GM21786 (cell line): ENCODE results near the gene PGLYRP3.
"Not testable (repeated sequence)": the region's sequence is repeated elsewhere in the genome, so short reads cannot be mapped to it uniquely, and the experiment has no call there.

Source experiments
- ATAC-seq: cut with Tn5 transposase; IDR thresholded peaks from one replicate; pipeline ENCODE4 v1.9.1; 2021; ENCODE audit not compliant: unreplicated experiment

Gene PGLYRP3

DNA sequence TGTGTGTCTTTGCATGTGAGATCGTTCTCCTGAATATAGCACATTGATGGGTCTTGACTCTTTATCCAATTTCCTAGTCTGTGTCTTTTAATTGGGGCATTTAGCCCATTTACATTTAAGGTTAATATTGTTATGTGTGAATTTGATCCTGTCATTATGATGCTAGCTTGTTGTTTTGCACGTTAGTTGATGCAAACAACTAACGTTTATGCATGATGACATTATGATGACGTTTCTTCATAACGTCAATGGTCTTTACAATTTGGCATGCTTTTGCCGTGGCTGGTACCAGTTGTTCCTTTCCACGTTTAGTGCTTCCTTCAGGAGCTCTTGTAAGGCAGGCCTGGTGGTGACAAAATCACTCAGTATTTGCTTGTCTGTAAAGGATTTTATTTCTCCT is 5.4 kb upstream of the PGLYRP3 start:
- ATAC-seq: not testable (repeated sequence)

DNA sequence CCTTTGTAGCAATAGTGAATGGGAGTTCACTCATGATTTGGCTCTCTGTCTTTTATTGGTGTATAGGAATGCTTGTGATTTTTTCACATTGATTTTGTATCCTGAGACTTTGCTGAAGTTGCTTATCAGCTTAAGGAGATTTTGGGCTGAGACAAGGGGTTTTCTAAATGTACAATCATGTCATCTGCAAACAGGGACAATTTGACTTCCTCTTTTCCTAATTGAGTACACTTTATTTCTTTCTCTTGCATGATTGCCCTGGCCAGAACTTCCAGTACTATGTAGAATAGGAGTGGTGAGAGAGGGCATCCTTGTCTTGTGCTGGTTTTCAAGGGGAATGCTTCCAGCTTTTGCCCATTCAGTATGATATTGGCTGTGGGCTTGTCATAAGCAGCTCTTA is 3.3 kb upstream of the PGLYRP3 start:
- ATAC-seq: not testable (repeated sequence)

DNA sequence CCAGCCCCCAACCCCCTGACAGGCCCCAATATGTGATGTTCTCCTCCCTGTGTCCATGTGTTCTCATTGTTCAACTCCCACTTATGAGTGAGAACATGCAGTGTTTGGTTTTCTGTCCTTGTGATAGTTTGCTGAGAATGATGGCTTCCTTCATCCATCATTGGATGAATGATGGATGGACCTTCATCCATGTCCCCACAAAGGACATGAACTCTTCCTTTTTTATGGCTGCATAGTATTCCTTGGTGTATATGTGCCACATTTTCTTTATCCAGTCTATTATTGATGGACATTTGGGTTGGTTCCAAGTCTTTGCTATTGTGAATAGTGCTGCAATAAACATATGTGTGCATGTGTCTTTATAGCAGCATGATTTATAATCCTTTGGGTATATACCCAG is 1.6 kb upstream of the PGLYRP3 start:
- ATAC-seq: not testable (repeated sequence)

DNA sequence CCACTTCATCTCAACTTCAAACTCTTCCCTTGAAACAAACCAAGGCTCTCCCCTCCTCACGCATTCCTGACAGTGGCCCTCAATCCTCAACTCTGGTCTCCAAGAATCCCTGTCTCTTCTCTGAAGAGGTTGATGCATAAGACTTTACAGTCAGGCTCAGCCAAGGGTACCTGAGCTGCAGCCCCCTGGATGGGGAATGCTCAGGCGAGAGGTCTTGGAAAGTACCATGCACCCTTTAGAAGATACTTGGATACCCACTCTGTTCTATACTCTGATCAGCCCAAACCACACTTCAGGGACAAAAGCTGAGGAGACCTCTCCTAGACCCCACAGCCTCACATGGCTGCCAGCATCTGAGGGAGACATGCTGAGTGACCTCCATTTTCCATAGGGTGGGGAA is 536 bp upstream of the PGLYRP3 start:
- ATAC-seq: no peak

DNA sequence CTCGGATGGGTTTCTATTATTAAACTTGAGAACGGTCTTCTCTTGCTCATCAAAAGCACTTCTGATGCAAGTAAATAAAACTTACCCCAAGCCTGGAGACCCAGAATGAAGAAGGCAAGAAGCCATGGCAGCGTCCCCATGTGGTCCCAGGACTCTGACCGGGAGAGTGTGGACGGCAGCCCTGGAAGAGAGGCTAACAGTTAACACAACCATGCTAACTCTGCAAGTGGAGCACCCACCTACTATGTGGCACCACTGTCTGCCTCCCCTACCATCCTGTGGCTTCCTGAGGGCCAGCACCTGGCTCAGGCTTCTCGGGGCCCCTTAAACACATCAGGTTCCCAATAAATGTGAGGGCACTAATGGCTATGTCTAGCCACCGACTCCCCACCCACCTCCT is 2.2 kb downstream of the PGLYRP3 start:
- ATAC-seq: no peak

DNA sequence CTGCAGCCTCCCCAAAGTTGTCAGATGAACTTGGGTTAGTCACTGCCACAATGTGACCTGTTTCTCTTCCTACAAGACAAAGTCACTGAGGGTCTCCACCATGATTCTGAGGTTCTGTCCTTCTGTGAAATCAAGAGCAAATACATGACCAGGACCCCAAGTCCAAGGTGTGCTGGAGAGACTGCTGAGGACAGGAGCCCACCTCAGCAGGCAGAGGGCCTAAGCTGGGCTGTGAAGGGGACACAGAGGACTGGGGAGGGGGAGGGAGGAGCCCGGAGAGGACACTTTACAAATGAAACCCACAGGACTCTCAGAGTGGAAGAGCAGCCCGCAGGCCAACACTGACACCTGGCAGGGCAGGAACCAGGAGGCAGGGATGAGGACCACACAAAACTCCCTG is 3.3 kb downstream of the PGLYRP3 start:
- no peak for ATAC-seq

DNA sequence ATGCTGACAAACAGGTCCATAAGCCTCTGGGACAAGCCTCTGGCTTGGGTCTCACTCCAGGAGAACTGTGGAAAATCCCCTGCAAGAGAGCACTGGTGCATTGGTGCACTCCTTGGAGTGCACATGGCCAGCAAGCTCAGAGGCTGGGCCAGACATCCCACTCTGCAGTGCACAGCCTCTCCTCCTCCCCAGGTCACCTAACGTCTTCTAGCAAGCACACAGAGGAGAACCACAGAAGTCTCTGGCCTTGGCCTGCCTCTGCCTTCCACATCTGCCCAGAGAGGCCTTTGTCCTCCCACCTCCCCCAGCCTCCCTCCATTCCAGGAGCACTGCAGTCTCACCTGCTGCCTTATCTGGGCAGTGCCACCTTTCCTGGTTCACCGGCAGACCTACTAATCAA is 4.2 kb downstream of the PGLYRP3 start:
- no peak for ATAC-seq

DNA sequence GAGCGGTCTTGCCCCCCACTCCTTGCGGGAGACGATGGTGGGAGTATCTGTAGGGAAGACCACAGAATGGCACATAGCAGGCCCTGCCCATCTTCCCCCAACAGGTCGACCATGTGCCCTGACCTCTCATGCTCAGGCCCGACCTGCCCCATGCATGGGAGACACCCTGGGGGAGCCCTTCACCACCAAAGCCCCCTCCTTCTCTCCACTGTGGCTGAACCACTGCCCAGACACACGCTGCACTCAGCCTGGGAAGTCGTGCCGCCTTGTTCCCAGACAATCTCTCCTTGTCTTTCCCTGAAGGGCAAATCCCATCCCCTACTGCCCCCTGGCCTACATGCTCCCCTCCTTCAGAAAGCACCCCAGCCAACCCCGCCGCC is 5.5 kb downstream of the PGLYRP3 start:
- no peak for ATAC-seq

DNA sequence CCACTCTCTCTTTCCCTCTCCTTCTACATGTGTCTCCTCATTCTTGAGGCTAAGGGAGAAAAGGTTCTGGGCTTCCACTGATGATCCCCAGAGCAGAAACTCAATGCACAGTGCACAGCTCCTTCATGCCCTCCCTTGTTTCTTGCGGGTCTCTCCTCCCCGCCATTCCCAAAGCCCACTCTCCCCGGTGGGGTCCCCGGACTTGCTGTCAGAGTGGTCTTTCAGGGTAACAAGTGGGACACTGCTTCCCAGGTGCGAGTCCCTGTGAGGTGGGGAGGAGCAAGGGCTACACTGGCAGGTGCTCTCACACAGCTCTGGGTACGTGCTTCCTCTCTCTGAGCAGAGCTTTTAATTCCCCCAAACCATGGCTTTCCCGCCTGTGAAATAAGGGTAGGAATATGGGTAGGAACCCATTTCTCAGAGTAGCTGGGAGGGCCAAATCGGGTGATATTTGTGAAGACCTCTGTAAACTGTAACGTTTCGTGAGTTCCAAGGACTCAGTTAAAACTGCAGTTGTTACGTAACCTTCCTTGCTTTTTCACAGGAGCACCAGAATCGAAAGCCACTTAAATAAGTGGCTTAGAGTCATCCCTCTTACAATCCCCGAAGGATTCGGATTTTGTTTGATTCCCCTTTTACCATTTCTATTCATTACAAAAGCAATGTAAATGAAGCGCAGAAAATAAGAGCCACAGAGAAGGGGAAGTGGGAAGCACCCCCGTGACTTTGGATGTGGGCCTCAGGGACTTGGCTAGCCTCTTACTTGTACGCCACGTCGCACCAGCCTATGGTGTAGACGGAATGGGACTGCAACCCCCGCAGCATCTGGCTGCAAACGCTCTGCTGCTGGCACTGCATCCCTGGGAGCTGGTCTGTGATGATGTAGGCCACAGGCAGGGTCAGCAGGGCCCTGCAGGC is 6.2 kb downstream of the PGLYRP3 start:
- ATAC-seq: no peak

DNA sequence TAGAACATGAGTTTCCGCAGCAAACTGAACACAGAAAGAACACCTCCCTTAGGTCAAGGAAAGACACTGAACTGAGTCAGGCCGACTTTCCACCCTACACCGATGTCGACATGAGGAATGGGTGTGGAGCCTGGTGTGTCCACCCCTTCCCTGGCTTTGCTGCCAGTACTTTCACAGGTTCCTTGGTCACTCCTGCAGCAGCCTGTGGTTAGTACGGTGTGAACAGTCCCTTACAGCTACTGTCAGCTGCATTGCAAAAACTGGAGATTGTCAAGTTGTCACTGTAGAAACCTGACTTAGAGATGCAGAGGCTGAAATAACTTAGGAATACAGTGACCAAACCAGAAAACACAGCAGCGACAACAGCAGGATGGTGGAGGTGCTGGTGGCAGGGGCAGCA is 7.1 kb downstream of the PGLYRP3 start:
- ATAC-seq: no peak

DNA sequence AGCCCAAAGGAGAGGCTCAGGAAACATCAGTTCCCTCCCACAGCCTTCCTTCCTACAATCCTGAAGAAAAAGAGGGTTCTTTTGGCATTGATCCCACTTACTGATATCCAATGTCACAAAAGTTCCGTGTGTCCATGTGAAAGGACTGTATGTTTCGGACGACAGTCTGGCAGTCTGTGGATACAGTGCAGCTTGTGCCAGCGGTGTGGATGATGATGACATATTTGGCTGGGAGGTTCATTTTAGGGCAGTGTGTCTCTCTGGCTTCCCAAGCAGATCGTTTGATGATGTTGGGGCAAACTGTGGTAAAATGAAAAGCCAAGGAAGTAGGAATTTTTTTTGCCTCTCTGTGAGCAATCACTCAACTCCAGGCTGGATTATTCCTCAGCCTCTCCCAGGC is 10.4 kb downstream of the PGLYRP3 start:
- ATAC-seq: no peak

DNA sequence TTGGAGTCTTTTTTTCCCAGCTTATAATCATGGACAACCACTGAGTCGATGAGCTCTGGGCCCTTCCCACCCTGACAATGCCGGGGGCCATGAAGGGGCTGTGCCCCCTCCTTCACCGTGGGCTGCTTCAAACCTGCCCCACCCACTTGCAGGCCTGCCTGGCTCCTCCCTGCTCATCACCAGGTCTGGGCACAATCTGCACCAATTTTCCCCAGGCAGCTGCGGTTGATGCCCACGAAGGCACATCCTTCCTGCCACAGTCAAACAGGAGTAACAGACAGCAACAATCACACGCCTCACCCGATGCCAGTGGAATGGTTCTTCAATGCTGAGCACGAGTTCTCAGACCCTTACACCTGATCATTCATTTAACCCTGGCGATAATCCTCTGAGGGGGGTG is 18.9 kb downstream of the PGLYRP3 start:
- no peak for ATAC-seq

DNA sequence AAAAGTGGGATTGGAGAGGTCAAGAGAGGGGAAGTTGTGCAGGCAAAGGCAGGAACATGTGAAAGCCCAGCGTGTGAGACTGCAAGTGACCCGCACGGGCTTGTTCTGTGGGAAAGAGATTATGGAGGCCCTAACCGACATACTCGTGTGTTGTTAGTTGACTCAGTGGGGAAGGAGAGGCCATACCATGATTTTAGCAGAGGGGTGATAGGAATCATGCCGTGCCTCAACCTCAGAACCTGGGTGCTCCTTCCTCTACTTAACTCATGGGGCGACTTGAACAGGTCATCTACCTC is 19.3 kb downstream of the PGLYRP3 start:
- no peak for ATAC-seq

DNA sequence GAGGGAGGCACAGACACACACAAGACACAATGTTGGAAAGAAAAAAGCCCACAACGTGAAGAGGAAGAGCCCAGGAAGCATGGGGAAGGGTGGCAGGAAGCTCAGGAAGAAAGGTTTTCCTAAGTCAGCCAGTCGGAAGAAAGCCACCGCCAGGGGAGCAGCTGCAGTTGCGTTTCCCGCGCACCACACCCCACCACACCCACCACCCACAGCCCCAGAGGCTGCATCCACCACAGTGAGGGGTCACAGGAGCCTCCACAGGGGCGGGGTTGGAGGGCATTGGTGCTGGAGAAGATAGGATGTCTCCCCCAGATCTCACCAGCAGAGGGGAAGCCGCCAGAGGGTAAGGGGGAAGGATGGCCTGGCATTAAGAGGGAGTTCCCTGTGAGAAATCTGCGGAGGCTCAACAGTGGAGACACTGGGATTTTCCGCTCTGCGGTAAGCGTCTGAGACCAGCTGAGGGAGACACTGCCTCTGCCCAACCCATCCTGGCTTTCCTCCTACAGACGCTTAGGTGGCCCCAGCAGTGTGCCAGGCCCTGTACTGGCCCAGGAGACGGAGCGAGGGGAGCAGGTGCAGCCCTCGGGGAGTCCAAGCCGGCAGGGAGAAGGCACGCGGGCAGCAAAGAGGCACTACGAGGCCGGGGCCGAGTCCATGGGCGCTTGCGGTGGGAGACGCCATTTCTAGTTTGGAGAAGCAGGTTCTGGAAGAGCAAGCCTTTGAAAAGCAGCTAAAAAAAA is 19.8 kb downstream of the PGLYRP3 start:
- no peak for ATAC-seq

DNA sequence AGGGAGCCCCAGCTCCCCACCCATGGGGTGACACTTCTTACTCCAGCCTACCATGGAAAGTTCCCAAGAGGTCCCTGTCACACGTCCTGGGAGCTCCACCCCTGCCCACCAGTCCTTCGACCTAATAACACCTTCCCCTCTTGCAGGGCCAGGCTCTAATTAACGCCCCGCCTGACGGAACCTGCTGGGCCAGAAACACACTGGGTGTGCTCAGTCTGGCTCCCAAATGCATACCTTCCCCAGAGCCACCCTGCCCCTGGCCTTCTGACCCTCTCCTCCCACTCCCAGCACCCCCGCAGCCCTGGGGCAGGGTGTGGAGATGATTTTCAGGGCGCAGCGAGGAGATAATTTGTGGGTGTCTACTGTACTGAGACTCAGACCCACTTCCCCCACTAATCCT is 20.6 kb downstream of the PGLYRP3 start:
- no peak for ATAC-seq

DNA sequence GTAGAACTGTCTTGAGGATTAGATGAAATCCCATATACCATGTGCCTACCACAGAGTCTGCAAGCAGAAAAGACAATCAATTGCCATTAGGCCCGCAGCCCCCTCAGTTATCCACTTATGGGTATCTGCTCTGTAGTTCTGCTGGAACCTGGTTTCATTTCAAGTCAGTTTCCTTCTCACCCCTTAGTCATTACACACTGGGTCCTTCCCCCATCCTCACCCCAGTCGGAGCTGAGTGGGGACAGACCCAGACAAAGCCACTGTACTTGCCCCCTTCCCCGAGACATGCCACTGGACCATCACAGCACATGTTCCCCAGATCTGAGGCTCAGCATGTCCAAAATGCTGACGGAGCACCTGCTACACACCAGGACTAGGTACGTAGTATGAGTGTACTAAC is 21.2 kb downstream of the PGLYRP3 start:
- peak; percentile 45 for ATAC-seq

DNA sequence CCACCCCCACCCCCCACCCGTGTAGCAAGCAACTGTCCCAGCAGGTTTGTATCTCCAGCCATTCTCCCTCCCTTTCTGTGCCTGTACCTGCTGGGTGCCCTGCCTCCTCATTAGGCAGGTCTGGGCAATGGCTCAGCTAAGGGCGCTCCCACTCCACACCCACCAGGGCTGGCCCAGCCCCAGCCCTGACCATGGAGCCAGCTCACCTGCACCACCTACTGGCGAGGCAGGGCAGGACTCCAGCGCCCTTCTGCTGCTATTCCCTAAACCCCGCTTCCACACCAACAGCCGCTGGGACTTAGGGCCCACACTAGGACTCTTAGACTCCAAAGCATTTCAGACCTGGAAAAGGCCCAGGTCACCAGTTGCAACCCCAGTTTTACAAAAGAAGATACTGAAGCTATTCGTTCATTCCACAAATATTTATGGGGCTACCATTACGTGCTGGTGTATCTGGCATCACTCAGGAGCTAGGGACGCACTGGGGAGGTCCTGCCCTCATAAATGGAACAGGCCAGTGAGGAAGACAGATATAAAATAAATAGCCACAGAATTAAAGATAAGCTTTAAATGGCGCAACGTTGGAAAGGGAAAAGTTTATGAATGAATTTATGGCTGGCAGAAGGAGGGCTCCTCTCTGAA is 24.0 kb downstream of the PGLYRP3 start:
- ATAC-seq: no peak

DNA sequence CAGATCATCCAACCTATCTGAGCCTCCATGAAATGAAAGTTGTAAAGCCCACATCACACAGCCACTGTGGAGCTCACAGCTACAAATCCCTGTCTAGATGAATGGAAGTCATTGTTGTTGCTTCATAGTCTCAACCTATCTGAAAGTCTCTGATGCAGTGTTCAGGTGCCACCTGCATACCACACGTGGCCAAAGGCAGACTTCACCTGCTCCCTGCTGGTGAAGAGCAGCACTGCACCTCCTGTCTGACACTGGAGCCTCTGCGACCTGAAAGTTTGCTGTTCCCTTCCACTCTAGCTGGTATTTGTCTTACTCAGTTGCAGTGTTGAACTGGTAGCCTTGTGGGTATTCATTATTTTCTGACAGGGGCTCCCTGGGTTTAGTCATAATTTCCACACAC is 34.9 kb downstream of the PGLYRP3 start:
- ATAC-seq: peak; percentile 68

DNA sequence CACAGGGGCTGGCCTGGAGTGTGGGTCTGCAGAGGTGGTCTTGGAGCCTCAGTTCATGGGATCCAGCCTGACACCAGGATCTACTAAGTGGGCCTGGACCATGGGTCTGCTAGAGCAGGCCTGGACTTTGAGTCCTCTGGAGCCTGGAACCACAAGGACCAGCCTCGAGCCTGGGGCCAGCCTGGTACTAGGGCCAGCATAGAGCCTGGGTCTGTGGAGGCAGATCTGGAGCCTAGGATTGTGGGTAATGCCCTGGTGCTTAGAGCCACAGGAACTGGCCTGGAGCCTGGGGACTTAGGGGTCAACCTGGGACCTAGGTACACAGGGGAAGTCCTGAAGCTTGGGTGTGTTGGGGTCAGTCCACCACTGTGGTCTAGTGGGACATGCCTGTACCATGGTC is 40.6 kb downstream of the PGLYRP3 start:
- ATAC-seq: no peak

DNA sequence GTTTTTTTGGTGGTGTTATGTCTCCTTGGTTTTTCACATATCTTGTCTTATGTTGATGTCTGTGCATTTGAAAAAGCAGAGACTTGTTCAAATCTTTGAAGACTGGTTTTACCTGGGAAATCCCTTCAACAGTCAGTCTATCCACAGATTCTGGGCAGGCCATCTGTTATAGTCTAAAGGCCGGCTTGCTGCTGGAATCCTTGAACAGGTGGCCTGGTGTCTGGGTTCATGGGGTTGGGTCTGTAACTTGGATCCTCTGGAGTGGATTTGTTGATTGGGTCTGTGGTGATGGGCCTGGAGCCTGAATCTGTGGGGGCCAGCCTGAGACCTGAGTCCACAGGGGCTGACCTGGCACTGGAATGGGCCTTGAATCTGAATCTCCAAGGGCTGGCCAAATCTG is 41.0 kb downstream of the PGLYRP3 start:
- ATAC-seq: no peak

DNA sequence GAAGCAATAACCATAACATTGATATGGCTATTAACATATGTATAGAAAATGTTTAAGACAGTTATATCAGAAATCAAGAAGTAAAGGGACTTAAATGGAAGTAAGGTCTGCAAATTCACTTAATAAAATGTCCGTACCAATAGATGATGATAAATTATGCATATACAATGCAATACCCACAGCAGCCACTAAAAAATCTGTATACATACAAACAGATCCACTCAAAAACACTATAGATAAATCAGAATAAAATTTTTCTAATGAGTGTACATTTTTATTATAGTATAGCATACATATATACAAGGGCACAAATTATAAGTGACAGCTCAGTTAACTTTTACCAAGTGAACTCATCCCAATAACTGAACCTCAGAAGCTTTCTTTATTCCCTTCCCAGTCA is 47.3 kb downstream of the PGLYRP3 start:
- no peak for ATAC-seq
